DMS53 treated with DMSO at 0.1 percent for 48 hours (cell line): ENCODE results near the gene PTPRD.

Source experiments
- DNase-seq: peaks from one replicate; lab custom pipeline; 2025; ENCODE audit not compliant: unreplicated experiment; lab: John Stamatoyannopoulos, UW

Gene PTPRD

GRCh38 chr9:10204276-10204675 lies 408.5 kb downstream of the PTPRD start:
- DNase-seq = no peak

- DNase-seq = no peak
Measured at GRCh38 chr9:10173561-10173960, 439.2 kb downstream of the PTPRD start.

- DNase-seq = no peak
Measured at GRCh38 chr9:10172476-10172875, 440.3 kb downstream of the PTPRD start.

- DNase-seq = peak; percentile 4
Measured at GRCh38 chr9:10168241-10168640, 444.6 kb downstream of the PTPRD start.

- no peak for DNase-seq
Measured at GRCh38 chr9:10148796-10149195, 464.0 kb downstream of the PTPRD start.

- DNase-seq = no peak
Measured at GRCh38 chr9:10146517-10147331, 466.1 kb downstream of the PTPRD start.

GRCh38 chr9:10144355-10144754 lies 468.4 kb downstream of the PTPRD start:
- DNase-seq = no peak

- no peak for DNase-seq
Measured at GRCh38 chr9:10135553-10135952, 477.2 kb downstream of the PTPRD start.

GRCh38 chr9:10134266-10134665 lies 478.5 kb downstream of the PTPRD start:
- DNase-seq = no peak

DNA sequence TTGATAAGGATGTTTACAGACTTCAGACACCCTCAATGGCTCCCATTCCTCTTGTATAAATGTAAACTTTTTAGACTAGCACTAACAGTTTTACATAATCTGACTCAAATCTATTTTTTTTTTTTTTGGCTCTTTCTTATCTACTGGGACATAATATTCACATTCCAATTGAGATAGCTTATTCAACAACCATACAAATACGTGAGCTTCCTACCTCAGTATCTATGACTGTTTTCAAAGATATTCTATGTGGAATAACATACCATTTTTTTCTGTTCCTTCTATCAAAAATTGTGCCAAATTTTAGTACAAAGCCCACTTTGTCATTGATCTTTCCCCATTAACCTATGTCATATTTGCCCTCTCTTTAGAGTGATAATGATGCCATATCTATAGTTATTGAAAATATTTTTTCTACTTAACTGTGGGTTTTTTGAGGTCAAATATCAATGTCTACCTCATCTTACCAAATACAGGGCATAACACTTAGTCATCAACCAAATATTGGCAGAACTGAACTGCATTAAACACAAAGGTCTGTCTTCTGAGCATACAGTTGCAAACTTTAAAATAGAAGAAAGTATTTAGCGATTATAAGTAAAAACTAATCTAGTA lies 482.6 kb downstream of the PTPRD start:
- no peak for DNase-seq

DNA sequence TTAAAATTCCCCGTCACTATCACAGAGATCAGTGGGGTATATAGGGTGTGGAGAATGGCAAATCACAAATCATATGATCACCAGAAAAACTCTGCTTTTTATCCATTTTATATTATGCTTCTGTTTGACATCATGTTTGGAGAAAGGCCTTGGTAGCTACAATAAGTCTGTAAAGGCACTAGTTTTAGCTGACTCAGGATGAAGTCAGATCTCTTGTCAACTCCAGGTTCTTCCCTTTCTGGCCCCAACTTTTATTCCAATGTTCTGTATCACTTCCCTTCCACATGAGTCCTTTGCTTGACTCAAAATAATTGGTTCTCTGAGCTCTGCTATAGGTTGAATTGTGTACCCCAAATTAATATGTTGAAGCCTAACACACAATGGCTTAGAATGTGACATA lies 484.9 kb downstream of the PTPRD start:
- DNase-seq = no peak

GRCh38 chr9:10112798-10113197 lies 500.0 kb downstream of the PTPRD start:
- no peak for DNase-seq

- DNase-seq = no peak
Measured at GRCh38 chr9:10112070-10112469, 500.7 kb downstream of the PTPRD start.

GRCh38 chr9:10108815-10109214 lies 504.0 kb downstream of the PTPRD start:
- no peak for DNase-seq

- no peak for DNase-seq
Measured at GRCh38 chr9:10104774-10105173, 508.0 kb downstream of the PTPRD start.

- no peak for DNase-seq
Measured at GRCh38 chr9:10095208-10095607, 517.6 kb downstream of the PTPRD start.

GRCh38 chr9:10094563-10094962 lies 518.2 kb downstream of the PTPRD start:
- DNase-seq = no peak

- no peak for DNase-seq
Measured at GRCh38 chr9:10080012-10080411, 532.8 kb downstream of the PTPRD start.

DNA sequence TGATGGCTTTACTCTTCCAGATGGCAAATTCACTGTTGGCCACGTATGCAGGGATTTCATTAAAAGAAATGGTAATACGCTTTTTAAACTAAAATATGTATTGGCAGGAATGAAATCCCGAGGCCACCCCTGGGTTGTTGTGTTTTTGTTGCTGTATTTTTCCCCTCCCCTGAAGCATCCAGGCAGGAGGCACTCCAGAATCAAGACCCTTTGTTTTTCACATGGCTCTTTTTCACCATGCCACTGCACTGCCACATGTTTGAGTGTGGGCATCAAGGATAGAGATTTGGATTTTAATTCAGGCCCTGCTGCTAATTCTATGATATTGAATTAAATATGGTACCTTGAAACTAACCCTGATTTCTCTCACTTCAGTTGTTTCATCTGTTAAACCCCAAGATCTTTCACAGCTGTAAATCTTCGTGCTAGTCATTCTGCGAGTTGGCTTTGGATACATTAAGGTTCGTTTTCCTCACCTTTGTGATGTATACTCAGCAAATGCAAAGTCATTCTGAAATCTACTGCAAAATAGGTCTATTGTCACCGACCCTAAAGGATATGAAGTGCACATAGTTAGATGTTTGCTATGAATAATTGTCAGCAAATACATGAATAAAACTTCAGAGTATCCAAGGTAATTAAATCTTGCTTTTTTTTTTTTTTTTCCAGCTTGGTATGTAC lies 533.4 kb downstream of the PTPRD start:
- DNase-seq = no peak

GRCh38 chr9:10071579-10071978 lies 541.2 kb downstream of the PTPRD start:
- DNase-seq = no peak

DNA sequence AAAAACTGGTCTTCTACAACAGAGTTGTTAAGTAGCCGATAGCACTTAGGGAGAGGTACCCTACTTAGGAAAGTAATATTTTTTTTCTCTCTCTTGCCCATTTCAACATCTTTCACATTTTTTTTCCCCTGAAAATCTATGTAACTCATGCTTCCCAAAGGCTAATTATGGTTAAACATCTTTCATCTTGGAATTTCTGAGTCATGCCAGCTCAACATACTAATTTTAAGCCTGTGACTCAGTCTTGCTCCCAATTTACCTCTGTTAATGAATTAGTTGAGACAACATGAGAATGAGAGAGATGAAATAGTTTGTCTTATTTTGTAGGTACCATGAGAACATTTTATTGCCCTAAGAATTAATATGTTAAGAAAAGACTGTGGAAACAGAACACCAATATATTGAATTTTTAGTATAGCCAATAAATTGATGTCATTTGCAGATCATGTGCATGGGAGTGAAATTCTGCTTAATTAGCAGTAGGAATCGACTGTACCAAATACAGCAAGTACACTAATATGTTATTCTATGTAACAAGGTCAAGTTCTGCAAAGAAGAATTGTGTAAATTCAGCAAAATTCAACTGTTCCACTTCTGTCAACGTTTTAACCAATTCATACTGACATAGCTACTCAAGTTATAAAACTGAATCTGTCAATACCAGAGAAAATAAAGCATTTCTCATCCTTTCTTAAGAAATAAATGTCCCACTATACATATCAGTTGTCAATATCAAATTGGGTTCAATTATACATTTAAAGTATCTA lies 550.0 kb downstream of the PTPRD start:
- DNase-seq = no peak
